ENCODE data around the gene AOPEP.
"Not testable (repeated sequence)": the region's sequence is repeated elsewhere in the genome, so short reads cannot be mapped to it uniquely, and the experiment has no call there.

Gene AOPEP

DNA sequence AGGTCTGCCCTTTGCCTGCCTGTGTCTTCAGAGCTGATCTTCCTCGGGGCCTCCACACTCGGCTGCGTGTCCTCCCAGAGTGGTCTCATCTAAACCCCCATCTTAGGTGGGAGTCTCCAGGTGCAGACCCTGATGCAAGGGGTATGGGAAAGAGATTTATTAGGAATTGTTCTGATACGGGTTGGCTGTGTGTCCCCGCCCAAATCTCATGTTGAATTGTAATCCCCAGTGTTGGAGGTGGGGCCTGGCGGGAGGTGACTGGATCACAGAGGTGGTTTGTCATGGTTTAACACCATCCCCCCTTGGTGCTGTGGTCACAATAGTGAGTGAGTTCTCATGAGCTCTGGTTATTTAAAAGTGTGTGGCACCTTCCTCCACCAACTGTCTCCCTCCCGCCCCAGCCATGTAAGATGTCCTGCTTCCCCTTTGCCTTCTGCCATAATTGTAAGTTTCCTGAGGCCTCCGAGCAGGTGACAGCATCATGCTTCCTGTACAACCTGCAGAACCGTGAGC is 208.4 kb downstream of the AOPEP start:
- no peak for DNase-seq (ENCODE audit: low spot score)

DNA sequence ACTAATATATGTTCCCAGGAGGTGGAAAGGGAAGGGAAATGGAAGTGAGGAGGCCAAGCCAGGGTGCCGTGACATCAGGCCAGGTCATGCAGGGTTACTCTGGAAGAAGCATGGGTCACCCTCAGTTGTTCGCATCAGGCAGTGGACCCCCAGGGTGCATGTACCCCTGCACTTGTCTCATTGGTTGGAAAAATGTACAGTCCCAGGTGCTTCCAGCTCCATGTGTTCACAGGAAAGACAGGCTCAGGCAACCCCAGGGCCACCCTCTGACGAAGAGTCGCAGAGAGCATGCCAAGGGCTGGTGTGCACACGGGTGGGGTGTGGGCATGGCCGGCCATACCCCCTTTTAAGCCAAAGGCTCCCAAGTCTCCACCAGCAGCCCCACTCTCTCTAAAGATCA is 208.9 kb downstream of the AOPEP start:
- no peak for DNase-seq (ENCODE audit: low spot score)

DNA sequence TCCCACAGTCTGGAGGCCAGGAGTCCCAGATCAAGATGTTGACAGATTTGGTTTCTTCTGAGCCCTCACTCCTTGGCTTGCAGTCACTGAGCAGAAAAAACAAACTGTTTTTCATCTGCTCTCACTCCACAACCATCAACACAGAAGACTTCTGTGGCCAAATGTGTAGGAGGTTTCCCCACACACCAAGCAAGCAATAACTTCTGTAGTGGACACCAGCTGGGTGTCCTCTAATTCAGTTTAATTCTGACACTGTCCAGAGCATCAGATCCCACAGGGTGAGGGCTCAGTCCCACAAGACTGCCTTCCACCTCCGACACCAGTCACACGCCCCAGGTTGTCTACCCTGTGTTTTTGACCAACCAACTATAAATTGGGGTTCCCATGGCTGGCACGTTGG is 209.9 kb downstream of the AOPEP start:
- DNase-seq (ENCODE audit: low spot score), result no peak

DNA sequence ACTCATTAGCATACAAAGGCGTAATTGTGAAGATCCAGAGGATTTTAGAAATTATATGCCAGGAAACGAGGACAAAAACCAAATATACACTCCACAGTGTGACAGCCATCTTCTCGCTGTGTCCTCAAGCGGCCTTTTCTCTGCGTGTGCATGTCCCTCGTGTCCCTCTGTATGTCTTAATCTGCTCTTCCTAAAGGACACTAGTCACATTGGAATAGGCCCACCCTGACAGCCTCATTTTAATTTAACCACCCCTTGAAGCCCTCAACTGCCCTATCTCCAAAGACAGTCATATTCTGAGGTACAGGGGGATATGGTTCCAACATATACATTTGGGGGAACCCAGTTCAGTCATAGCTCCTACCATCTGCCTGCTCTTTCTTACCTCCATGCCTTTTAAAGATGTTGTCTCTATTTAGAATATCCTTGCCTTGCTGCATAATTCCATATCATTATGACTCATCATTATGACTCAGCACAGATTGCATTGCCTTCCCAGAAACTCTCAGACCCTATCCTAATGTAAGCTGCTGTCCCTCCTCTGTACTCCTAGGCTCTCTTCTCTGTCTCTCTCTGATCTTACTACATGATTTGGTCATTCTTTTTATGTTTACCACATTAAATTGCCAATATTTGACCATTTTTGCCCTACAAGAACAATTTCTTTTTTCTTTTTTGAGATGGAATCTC is 210.9 kb downstream of the AOPEP start:
- no peak for DNase-seq (ENCODE audit: low spot score)

- DNase-seq (ENCODE audit: low spot score), result no peak
Observed at GRCh38 chr9:94938384-94938783, 211.9 kb downstream of the AOPEP start.

DNA sequence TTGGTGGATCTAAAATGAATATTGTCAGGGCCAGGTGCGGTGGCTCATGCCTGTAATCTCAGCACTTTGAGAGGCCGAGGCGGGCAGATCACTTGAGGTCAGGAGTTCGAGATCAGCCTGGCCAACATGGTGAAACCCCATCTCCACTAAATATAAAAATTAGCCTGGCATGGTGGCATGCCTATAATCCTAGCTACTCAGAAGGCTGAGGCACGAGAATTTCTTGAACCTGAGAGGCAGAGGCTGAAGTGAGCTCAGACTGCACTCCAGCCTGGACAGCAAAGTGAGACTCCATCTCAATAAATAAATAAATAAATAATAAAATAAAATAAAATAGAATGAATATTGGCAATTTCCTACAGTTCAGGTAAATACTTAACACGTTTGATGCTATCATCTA is 213.8 kb downstream of the AOPEP start:
- DNase-seq (ENCODE audit: low spot score), result not testable (repeated sequence)

GRCh38 chr9:94941211-94941875 is 214.8 kb downstream of the AOPEP start:
- no peak for DNase-seq (ENCODE audit: low spot score)

DNA sequence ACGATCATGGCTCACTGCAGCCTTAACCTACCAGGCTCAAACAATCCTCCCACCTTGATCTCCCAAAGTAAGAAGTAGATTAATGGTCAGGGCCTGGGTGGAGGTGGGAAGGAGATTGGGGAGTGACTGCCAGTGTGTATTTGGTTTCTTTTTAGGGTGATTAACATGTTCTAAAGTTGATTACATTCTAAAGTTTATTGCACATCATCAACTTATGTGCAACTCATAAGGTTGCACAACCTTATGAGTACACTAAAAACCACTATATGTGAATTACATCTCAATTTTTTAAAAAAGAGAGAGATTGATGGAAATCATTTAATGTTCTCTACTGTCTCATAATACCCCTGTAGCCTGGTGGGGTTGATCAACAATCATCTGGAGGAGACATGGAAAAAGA is 218.1 kb downstream of the AOPEP start:
- DNase-seq (ENCODE audit: low spot score), result no peak

DNA sequence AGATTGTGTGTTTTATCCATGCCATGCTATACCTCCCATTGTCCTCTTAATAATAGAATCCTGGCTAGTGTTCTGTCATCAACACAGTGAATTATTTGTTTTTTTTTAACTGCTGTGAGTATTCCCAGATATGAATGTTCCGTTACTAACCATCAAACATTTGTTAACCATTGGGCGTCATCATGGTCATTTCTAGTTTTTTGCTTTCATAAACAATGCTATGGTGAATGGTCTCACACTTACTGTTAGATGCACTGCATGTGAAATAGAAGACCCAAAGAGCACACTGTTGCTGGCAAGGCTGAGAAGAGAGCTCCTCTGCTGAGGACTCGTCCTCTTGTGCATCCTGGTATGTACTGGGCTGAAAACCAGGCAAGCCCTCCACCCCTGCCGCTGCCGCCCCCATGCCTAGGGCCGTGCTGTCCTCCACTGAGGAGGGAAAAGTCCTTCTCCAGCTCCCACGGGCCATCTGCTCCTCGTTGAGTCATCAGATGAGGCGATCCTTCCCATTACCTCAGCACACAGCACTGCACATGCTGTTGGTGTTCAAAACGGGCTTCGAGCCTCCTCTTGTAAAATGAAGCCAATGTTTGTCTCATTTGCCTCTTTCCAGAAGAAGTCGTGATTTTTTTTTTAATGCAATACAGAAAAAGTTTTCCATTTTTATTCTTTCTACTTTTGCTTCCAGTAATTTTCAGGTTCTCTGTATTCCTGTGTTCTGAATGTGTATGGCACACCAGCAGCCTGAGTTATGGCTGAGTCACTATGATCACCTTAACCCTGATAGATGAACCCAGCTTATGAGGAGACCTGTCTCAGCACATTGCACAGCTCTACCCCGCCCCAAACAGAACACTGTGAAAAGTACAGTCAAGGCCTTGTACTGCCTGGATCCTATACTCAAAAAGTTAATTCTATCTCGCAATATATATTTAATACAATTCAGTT is 219.0 kb downstream of the AOPEP start:
- DNase-seq (ENCODE audit: low spot score), result no peak

GRCh38 chr9:94946256-94946655 is 219.8 kb downstream of the AOPEP start:
- DNase-seq (ENCODE audit: low spot score), result no peak

GRCh38 chr9:94948567-94949235 is 222.2 kb downstream of the AOPEP start:
- no peak for DNase-seq (ENCODE audit: low spot score)

- DNase-seq (ENCODE audit: low spot score), result no peak
Observed at GRCh38 chr9:94949370-94949769, 222.9 kb downstream of the AOPEP start.

DNA sequence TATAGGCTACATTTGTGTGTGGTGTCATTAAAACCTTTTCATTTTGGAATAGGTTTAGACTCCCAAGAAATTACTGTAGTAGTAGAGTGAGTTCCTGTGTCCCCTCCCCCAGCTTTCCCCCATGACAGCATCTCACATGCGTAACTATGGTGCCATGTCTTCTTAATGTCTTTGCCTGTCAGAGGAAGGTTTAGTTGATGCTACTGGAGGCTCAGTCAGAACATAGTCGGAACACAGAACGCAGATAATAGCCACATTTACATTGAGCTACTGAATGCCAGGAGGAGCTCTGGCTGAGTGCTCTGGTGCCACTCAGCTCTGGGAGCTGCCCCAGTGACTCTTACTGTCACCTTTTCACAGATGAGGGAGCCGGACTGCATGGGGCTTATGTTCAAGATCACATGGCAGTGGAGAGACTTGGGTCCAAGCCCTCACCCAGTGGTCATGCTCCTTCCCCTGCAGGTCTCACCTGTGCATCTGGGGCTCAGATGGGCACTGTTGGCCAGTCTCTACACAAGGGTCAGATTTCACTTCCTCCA is 223.6 kb downstream of the AOPEP start:
- DNase-seq (ENCODE audit: low spot score), result no peak

DNA sequence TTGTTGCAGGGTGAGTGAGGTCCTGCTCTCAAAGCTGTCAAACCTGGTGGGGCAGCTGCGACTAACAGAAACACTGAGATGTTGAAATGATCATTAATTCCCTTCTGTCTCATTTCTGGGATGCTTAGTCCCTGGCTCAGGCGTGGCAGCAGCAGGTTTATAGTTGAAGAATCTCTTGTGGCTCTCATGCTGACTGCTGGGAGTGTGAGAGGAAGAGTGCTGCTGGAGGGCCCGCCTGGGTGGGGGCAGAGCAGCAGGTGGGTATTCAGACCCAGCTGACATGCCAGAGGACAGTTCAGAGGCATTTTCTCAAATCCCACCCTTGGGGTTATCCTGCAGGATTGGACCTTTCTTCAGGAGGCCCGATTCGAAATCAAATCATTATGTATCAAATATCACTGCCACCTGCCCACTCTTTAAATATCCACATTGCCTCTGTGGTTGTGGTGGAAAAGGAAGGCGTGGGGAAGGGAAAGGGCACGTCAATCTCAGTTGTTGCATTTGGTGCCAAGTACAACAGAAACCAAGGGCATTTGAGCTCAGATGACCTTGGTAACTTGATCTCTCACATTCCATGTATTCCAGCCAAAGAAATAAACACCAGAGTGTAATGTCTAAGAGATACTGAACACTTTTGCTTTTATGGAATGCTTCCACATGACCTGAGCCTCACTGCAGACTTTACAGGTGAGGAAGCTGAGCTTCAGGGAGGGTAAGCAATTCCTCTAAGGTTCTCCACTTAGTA is 224.3 kb downstream of the AOPEP start:
- DNase-seq (ENCODE audit: low spot score), result no peak

DNA sequence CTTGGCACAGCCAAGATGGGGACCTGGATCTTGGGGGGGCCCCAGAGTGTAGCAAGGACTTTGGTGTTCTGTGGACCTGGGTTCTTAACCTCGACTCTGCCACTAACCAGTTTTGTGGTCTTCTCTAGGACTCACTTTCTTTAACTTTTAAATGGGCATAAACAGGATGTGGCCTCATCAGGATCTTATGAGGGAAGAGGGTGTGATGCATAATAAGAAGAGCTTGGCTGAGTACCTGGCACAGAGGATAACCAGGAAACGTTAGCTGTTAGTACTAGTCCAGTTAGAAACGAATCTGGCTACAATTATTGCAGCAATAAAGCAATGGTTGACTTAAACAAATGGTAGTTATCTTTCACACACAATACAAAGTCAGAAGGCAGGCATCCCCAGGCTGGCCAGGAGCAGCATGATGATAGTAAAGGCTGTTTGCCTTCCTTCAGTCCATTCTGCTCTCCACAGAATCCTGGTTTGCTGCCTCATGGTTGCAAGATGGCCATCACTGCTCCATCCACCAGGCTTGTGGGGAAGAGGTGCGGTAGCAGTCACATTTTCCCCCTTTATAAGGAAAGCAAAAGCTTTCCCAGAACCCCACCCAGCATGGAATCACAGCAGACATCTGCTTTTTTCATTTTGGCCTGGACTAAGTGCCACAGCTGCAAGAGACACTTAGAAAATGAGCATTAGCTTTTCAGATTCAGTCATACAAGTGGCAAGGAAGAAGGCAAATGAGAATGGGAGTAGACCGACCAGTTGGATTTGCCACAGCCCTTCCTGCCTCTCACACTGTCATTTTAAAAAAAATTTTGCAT is 225.0 kb downstream of the AOPEP start:
- DNase-seq (ENCODE audit: low spot score), result no peak

GRCh38 chr9:94952565-94953373 is 226.3 kb downstream of the AOPEP start:
- no peak for DNase-seq (ENCODE audit: low spot score)

DNA sequence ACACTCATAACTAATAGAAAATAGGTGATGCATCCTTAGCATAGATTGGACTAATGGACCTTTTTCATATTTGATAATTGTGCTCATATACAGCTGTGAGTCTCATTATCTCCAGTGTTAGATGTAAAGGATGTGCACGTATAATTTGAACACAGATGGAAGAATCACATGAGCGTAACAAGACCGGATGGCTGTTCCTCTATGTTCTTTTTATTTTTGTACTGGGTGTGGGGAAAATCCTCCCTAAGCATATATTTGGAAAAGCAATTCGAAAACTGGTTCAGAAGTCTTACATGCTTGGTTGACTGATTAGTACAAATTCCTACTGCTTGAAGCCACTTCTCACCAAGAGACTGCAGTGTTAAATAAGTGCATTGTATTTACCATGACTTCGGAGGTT is 230.2 kb downstream of the AOPEP start:
- DNase-seq (ENCODE audit: low spot score), result no peak

DNA sequence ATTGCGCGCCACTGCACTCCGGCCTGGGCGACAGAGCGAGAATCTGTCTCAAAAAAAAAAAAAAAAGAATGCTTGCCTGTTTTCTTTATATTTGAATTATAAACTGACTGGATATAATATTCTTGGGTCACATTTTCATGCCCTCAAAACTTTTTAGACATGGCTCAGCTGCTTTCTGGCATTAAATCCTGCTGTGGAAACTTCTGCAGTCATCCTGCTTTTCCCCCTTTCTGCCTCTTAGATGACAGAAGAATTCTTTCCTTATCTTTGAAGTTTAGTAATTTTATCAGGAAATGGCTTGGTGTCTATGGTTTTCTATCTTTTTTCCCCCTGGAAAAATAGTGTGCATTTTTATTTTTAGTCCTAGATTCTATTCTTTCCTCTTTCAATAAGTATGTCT is 234.5 kb downstream of the AOPEP start:
- no peak for DNase-seq (ENCODE audit: low spot score)

DNA sequence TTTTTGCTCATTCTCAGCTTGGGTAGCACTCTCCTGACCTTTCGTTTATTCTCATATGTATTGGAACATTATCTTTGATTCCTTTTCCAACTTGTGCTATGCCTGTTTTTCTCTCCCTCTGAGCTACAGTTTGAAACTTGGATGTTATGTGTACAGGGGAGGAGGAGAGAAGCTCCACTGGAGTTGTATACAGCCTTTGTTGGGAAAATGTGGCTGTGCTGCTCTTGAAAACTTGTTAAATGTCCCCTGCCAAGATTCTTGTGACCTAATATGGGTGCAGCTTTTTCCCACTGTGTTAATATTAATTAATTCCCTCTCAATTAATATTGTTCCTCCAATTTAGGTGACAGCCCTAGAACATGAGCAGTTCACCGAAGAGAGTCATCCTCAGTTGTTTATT is 235.4 kb downstream of the AOPEP start:
- no peak for DNase-seq (ENCODE audit: low spot score)
